Stimulated activated CD4-positive, alpha-beta T cell treated with anti-CD3 and anti-CD28 coated beads, Interleukin-4, amount 100 ng/mL, for 48 hours (primary cell): ENCODE results near the gene SIRPA.

ENCODE experiments used
- DNase-seq, 2 donors: peaks; one replicate each; pipeline ENCODE4 v3.0.0-alpha.2; 2020; ENCODE audit warnings: low read depth in 2 of 2

SIRPA gene

DNA sequence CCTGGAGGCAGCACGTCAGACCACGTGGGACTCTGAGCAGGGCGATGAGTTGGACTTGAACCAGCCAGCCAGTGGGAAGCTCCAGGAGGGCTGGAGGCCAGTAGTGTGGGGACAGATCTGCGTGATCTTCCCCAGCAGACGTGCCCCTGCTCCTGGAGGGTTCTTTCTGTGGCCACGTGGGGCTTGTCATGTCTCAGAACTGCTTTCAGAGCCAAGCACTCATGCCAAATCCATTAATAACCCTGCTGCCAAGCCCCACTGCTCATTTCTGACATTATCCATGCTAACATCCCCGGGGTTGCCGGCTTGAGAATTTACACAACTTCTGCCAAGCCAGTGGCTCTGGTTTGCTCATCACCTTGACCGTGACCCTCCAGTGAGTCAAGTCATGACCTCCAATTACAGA lies 38.3 kb downstream of the SIRPA start:
- no peak for DNase-seq

GRCh38 chr20:1934156-1934555 lies 38.9 kb downstream of the SIRPA start:
- no peak for DNase-seq

DNA sequence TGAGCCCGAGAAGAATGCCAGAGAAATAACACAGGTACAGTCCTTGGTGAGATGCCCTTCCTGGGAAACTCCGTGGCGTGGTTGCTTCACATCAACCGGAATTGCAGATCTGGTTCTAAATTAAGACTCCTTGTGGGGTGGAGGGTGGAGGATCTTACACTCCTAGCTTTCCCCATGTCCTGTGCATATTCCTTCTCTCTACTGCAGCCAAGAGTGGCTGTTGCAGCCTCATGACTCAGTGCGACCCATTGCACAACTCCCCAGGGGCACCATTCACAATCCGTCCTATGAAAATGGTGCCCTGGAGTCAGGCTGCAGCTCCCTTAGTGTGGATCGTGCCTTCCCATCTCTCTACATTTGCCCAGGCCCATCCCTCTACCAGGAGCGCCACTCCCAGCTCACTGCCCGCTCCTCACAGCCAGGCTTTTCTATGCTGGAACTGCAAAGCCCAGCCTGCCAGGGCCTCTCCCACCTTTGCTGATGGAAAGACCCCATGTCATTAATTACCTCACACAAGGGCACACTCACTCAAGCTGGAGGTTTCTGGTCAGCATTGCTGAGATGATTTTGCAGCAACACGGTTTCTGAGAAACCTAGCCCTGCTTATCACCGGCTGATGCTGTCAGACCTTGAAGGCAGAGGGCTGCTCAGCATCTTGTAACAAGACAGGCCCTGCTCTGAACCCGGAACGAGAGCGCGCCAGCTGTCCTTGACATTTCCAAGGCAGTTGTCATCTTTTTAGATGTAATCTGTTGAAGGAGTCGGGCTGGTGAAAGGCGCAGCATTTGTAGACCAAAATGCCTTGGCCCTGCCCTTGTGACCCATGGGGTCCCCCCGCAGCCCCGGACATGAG lies 39.7 kb downstream of the SIRPA start:
- no peak for DNase-seq

DNA sequence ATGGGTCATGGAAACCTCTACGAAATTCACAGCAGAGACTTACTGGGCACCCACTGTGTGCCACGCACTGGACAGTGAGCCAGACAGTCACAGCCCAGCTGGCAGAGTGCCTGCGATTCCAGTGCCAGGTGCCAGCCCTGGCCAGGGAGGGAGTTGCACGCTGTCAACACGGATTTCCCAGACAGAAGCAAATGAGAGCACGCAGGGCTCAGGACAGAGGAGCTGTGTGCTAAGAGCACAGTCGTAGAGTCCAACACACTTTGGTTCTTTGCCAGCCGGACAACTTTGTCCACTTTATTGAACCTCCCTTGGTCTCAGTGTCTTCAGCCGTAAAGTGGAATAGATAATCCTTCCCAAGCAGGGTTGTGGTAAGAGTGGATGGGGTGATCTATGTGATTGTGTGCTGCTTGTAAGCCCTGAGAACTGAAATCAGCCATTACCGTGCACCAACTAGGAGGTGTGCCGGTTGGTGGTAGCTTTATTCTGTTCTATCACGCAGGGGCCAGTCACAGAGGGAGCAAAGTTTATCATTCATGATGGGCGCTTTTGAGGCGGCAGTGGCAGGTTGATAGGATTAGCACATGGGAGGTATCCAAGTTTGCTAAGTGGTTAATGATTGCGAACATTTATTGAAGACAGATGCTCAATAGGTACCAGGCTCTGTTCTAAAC lies 40.6 kb downstream of the SIRPA start:
- no peak for DNase-seq

DNA sequence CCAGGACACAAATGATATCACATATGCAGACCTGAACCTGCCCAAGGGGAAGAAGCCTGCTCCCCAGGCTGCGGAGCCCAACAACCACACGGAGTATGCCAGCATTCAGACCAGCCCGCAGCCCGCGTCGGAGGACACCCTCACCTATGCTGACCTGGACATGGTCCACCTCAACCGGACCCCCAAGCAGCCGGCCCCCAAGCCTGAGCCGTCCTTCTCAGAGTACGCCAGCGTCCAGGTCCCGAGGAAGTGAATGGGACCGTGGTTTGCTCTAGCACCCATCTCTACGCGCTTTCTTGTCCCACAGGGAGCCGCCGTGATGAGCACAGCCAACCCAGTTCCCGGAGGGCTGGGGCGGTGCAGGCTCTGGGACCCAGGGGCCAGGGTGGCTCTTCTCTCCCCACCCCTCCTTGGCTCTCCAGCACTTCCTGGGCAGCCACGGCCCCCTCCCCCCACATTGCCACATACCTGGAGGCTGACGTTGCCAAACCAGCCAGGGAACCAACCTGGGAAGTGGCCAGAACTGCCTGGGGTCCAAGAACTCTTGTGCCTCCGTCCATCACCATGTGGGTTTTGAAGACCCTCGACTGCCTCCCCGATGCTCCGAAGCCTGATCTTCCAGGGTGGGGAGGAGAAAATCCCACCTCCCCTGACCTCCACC lies 42.2 kb downstream of the SIRPA start:
- no peak for DNase-seq

GRCh38 chr20:1938464-1939269 lies 43.5 kb downstream of the SIRPA start:
- no peak for DNase-seq

- no peak for DNase-seq
Measured at GRCh38 chr20:1939270-1939595, 44.0 kb downstream of the SIRPA start.

DNA sequence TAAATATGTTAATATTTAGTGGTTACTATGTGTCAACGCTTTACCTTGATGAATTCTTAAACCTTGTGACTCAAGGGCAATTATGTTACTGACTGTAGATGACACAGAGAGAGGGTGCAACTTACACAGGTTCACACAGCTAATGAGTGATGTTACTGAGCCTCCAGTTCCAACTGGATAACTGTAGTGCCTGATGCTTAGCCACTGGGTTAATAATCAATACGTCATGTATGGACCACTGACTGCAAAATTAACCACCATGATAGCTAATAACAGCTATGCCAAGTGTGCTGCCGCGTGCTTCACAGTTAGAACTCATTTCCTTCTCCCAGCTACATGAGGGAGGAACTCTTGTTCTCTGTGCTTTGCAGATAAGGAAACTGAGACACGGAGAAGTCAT lies 45.4 kb downstream of the SIRPA start:
- no peak for DNase-seq

GRCh38 chr20:1941226-1941625 lies 46.0 kb downstream of the SIRPA start:
- DNase-seq, result no peak

DNA sequence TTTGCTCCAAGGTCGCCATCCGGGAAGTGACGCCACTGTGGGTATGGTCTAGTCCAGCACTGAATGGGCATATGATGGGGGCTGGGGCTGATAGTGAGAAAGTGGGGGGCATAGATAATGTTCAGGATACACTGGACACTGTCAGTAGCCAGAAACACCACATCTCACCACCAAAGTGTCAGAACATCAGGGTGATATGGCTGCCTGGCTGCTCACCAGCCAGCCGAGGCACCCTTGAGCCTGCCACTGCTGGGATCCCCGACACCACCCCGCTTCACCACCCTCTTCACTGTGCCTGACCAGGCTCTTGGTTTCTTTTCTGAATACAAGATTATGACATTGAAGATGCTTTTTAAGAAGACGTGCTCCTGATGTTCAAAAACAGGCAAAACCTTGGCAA lies 46.9 kb downstream of the SIRPA start:
- no peak for DNase-seq

GRCh38 chr20:1942486-1943274 lies 47.5 kb downstream of the SIRPA start:
- DNase-seq, result no peak

GRCh38 chr20:1943275-1944002 lies 48.2 kb downstream of the SIRPA start:
- DNase-seq, result no peak

DNA sequence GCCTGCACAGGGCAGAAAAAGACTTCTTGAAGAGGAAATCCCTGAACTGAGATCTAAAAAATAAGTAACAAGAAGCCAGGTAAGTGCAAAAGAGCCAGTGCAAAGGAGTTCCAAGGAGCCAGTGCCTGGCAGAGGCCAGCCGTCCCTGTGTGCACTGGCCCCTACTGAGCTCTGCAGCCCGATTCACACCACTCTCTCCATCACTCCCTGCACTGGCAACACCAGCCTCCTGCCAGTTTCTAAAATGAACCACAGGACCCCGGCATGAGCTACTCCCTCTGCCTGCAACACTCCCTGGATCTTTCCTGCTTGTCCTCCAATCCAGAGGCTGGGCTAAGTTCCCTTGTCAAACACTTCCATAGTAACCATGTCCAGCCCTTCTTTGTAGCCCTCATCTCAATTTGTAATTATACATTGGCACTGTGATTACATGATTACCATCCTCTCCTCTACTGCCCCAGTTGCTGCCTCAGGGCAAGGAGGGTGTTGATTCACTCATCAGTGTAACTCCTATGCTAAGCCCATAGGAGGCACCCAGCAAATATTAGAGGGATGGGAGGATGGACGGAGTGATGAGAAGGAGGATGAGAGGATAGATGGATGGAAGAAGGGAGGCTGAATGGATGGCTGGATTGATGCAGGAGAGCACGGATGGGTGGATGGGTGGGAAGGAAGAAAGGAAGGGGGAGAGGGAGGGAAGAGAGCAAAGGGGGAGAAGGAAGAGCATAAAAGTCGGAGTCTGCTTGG lies 49.3 kb downstream of the SIRPA start:
- DNase-seq, result no peak

DNA sequence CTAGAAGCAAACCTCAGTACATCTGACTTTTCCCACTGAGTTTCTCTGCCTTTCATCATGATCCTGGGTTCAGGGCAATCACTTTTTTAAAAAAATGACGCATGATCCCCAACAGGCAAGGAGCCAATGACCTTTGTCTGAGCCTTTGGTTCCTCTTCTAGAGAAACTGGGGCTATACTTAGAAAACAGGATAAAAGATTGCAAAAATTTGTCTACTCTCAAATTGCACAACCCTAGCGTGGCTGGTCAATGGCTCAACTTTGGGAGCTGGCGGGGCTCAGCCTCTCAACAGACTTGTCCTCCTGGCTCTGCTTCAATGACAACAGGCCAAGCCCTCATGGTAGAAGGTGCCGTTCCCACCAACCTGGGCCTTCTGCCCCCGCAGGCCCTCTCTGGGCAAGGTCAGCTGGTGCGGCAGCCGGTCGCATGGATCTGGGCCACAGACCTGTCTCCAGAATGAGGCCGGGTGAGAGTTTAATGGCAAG lies 50.0 kb downstream of the SIRPA start:
- DNase-seq, result no peak

GRCh38 chr20:1945660-1946059 lies 50.5 kb downstream of the SIRPA start:
- no peak for DNase-seq

GRCh38 chr20:1946442-1946761 lies 51.2 kb downstream of the SIRPA start:
- no peak for DNase-seq

GRCh38 chr20:1946762-1947534 lies 51.7 kb downstream of the SIRPA start:
- no peak for DNase-seq

DNA sequence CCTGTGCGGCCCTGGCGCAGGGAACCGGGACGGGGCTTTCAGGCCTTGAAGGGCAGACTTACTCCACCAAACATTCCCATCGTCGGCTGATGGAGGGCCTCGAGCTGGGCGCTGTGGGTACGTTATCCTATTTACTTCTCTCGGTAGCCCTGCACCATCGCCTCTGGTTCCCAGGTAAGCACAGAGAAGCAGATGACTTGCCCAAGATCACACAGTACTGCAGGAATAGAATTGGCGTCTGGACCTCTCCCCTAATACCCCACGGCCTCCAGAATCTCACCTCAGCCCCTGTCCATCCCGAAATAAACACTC lies 52.3 kb downstream of the SIRPA start:
- DNase-seq, result no peak

DNA sequence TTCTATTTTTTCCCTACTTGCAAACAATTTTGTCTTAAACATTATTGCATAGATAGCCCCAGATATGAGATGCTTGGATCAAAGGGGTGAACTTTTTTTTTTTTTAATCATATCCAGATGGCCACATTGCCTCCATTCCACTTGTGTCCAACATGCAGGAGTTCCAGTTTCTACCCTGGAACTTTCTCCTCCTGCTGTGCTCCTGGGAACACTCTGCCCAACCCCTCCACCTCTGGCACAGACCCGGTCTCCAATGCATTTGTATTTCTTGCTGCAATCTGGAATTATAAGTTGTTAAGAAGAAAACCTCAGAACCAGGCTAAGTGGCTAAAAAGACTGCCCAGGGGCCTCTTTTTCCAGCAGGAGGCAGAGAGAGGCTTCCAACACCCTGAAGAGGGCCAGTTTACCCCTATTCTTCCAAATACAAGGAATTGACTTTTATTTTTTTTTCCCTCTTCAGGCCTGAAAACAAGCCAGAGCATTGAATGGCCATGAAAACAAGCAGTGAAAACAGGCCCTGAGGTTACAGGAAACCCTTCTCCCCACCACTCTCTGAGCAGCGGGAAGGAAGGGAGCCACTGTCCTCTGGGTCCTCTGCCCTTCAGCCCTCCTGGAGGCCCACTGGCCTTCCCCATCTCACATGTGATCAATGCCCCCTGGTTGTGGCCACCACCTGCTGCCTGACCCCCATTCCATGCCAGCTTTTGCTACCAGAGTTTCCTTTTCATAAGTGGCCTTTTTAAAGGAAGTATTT lies 54.3 kb downstream of the SIRPA start:
- DNase-seq, result no peak
